Nephron (organoid): ENCODE measurements around the gene CCDC33.
A peak's percentile ranks its signal among the peaks of the same experiment; 100 is the strongest.

Experiments
- H3K27ac Mint-ChIP-seq, 3 experiments: 2 replicates each; pipeline ENCODE4 v1.8.0; 2020; ENCODE audit warnings: mixed read lengths in 3 of 3, mild to moderate bottlenecking in 2 of 3, moderate library complexity in 1 of 3
- H3K27me3 Mint-ChIP-seq: 2 replicates; pipeline ENCODE4 v1.8.0; 2021; ENCODE audit warnings: low read depth, mild to moderate bottlenecking, moderate library complexity, mixed read lengths
- H3K36me3 Mint-ChIP-seq: 2 replicates; pipeline ENCODE4 v1.8.0; 2020; ENCODE audit warnings: low read depth, mixed read lengths
- H3K4me1 Mint-ChIP-seq: 2 replicates; pipeline ENCODE4 v1.8.0; 2020; ENCODE audit warnings: mixed read lengths
- H3K4me3 Mint-ChIP-seq, 3 experiments: 2 replicates each; pipeline ENCODE4 v1.8.0; 2020; ENCODE audit warnings: mild to moderate bottlenecking in 3 of 3, mixed read lengths in 3 of 3, moderate library complexity in 2 of 3
- H3K9me3 Mint-ChIP-seq: 2 replicates; pipeline ENCODE4 v1.8.0; 2020; ENCODE audit warnings: mixed read lengths
- CTCF ChIP-seq, 3 experiments: fragments of 200-600 bp; sonication (generic); IDR thresholded peaks; one replicate each; pipeline ENCODE4 v1.5.0; 2021; ENCODE audit warnings: antibody characterized with exemption in 3 of 3; ENCODE audit not compliant: unreplicated experiment in 3 of 3

Gene CCDC33

GRCh38 chr15:74221399-74222239 lies 14.5 kb upstream of the CCDC33 start:
- peak overlapping the region; percentile 88 to 95 (median 89) for H3K27ac Mint-ChIP-seq
- H3K36me3 Mint-ChIP-seq, result no peaks in the 10 kb centered on the region
- no peak for TF ChIP-seq CTCF (IDR thresholded peaks at IDR 0.05; ENCODE audit: unreplicated experiment in 3 of 3)
- no peaks in the 10 kb centered on the region for H3K9me3 Mint-ChIP-seq
- H3K4me1 Mint-ChIP-seq, result peaks cover 79% of the 10 kb centered on the region
- peaks cover 6% of the 10 kb centered on the region for H3K27me3 Mint-ChIP-seq
- H3K4me3 Mint-ChIP-seq, result peak overlapping the region in 1 of 3 experiments; percentile 8

GRCh38 chr15:74222240-74223119 lies 13.6 kb upstream of the CCDC33 start:
- H3K4me1 Mint-ChIP-seq, result peaks cover 80% of the 10 kb centered on the region
- H3K36me3 Mint-ChIP-seq, result no peaks in the 10 kb centered on the region
- H3K27me3 Mint-ChIP-seq, result peaks cover 12% of the 10 kb centered on the region
- no peaks in the 10 kb centered on the region for H3K9me3 Mint-ChIP-seq
- H3K27ac Mint-ChIP-seq, result peak overlapping the region; percentile 88 to 95 (median 89)
- H3K4me3 Mint-ChIP-seq, result peak overlapping the region in 2 of 3 experiments; percentile 47 to 54
- no peak for TF ChIP-seq CTCF (IDR thresholded peaks at IDR 0.05; ENCODE audit: unreplicated experiment in 3 of 3)

- H3K36me3 Mint-ChIP-seq, result no peaks in the 10 kb centered on the region
- no peak overlapping the region for H3K4me3 Mint-ChIP-seq
- peak overlapping the region in 1 of 3 experiments; percentile 55 for H3K27ac Mint-ChIP-seq
- H3K27me3 Mint-ChIP-seq, result peaks cover 12% of the 10 kb centered on the region
- TF ChIP-seq CTCF (IDR thresholded peaks at IDR 0.05; ENCODE audit: unreplicated experiment in 3 of 3), result no peak
- H3K4me1 Mint-ChIP-seq, result peaks cover 77% of the 10 kb centered on the region
- H3K9me3 Mint-ChIP-seq, result no peaks in the 10 kb centered on the region
Measured at GRCh38 chr15:74225928-74226327, 10.2 kb upstream of the CCDC33 start.

GRCh38 chr15:74226761-74227540 lies 9.2 kb upstream of the CCDC33 start:
- TF ChIP-seq CTCF (IDR thresholded peaks at IDR 0.05; ENCODE audit: unreplicated experiment in 3 of 3), result no peak
- Mint-ChIP-seq H3K4me3 (no peak overlapping the region), H3K4me1 (peaks cover 68% of the 10 kb centered on the region), H3K27ac (peak overlapping the region; percentile 15 to 60 (median 42)), H3K36me3 (no peaks in the 10 kb centered on the region), H3K9me3 (no peaks in the 10 kb centered on the region), H3K27me3 (peaks cover 12% of the 10 kb centered on the region)

GRCh38 chr15:74227968-74228722 lies 8.0 kb upstream of the CCDC33 start:
- Mint-ChIP-seq H3K36me3 (no peaks in the 10 kb centered on the region), H3K27me3 (peaks cover 12% of the 10 kb centered on the region), H3K27ac (peak overlapping the region; percentile 89 to 95 (median 95)), H3K9me3 (no peaks in the 10 kb centered on the region), H3K4me3 (peak overlapping the region; percentile 46 to 64 (median 51)), H3K4me1 (peaks cover 68% of the 10 kb centered on the region)
- TF ChIP-seq CTCF (IDR thresholded peaks at IDR 0.05; ENCODE audit: unreplicated experiment in 3 of 3), result no peak
